SH-SY5Y (cell line): Measurements from ENCODE around the gene HELLS.

Source experiments
- GATA2 ChIP-seq: IDR thresholded peaks from 2 replicates; pipeline ENCODE4 v1.6.1; 2011; ENCODE audit warnings: mild to moderate bottlenecking, low read depth, low read length
- GATA3 ChIP-seq: IDR thresholded peaks from 2 replicates; pipeline ENCODE4 v1.6.1; 2011; ENCODE audit warnings: low read depth, mild to moderate bottlenecking, low read length, moderate library complexity

Gene HELLS

DNA sequence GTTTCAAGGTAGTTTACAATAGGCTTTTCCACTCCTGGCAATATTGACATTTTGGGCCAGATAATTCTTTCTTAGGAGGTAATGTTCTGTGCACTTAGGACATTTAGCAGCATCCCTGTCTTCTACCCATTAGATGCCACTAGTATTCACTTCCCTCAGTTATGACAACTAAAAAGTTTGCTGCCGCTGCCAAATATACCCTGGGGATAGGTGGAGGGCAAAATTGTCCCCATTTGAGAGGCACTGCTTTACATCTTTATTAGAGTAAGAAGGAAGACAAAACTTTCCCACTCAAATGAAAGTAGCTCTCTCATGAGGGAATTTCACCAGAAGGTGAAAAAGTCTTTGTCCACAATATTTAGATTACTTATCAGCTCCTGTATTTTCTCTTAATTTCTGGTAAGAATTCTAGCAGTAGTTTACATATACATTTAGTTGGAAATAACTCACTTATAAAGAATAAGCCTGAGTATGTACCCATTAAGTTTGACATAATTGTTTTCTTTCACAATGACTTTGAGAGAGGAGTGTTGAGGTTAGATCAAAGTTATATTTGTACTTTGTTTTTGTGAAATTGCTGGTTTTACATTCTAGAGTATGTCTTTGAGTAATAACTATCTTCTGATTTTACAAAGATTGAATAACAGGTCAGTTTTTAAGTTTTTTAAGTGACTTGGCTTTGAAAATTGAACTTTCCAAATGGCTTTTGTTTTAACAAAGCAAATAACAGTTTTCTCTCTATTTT is 46.0 kb downstream of the HELLS start:
- no peak for TF ChIP-seq GATA2

DNA sequence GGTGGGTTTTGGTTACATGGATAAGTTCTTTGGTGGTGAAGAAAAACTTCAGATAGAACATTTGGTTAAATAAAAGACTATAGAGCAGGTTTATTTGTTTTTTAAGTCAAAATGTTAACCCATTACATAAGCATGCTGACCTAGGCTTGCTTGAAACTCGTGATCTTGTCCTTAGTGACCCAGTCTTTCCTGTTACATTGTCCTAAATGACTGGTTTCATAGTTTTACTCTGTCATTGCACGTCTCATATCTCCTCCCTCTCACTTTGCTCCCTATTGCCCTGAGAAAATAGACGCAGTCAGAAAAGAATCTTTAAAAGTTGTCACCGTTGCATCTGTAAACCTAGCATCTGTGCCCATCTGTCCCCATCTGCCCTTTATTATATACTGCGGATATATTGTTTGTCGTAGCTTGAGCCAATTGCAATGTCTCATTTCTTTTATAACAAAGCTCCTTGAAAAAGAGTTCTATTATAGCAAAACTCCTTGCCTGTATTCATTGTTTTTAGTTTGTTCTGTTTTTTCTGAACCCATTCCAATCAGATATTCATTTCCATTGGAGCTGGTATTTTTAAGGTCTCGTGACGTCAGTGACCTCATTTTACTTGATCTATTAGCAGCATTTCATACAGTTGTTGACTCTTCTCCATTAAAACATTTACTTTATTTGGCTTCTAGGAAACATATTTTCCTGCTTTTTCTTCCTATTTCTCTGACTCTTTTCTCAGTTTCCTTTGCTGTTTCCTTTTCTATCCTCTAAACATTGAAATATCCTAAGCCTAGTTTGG is 57.3 kb downstream of the HELLS start:
- TF ChIP-seq GATA3 (no peak), GATA2 (no peak)

DNA sequence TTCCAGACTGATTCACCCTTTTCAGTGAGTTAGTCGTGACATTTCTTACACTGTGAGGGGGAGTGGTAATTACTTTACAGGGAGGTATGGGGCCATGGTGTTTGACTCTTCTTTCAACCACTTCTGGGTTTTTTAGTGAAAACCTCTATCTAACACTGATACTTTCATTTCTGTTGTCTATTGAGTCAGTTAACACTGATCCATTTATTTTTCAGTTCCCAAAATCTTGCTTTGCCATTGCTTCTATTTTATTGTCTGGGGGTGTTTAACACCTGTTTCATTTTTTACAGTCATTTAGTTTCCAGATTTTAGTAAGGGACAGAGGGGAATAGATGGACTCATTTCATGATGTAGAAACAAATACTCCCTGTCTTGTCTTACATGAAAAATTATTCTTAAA is 61.5 kb downstream of the HELLS start:
- TF ChIP-seq GATA3 (no peak), GATA2 (no peak)

DNA sequence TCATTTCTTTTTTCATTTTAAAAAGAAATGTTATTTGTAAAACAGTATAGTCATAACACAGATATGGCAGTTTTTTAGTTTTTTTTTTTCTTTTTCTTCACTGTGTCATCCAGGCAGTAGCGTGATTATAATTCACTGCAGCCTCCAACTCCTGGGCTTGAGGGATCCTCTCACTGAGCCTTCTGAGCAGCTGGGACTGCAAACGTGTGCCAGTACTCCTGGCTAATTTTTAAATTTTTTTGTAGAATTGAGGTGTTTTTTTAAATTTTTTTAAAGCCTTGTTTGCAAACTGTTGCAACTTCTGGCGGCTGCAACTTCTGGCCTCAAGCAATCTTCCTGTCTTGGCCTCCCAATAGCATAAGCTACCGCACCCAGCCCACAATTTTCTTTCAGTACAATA is 63.0 kb downstream of the HELLS start:
- no peak for TF ChIP-seq GATA2
- no peak for TF ChIP-seq GATA3

DNA sequence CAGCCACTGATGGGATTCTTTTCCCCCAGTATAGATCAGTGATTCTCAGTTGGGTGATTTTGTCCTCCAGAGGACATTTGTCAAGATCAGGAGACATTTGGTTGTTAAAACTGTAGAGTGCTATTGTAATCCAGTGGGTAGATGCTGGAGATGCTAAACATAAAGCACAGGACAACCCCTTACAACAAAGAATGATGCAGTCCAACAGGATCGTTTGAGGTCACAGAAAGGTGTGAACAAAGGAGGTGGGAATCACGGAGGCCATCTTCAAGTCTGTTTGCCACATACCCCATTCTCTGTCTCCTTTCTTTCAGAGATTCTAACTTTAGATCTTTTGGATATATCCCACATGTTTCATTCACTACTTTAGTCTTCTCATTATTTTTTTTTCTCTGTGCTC is 69.0 kb downstream of the HELLS start:
- TF ChIP-seq GATA2 (no peak), GATA3 (no peak)

DNA sequence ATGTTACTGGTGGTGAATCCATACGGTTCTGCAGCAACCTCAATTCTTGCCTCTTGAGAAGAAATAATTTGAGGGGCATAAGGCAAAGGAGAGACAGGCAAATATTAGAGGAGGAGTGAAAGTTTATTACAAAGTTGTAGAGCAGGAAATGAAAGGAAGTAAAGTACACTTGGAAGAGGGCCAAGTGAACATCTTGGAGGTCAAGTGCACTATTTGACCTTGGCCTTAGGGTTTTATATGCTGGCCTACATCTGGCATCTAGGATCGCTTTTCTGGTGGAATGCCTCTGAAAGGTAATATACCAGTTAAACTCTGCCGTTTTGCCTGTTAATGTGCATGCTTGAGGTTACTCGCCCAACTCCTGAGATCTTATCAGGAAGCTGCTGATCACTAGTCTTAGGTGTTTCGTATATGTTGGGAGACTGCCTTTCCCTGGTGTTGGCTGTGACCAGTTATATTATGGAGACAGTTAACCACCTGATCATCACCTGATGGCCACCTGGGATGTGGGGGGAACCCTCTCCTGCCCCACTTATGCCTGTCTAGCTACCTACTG is 71.9 kb downstream of the HELLS start:
- TF ChIP-seq GATA3, result no peak
- TF ChIP-seq GATA2, result no peak

DNA sequence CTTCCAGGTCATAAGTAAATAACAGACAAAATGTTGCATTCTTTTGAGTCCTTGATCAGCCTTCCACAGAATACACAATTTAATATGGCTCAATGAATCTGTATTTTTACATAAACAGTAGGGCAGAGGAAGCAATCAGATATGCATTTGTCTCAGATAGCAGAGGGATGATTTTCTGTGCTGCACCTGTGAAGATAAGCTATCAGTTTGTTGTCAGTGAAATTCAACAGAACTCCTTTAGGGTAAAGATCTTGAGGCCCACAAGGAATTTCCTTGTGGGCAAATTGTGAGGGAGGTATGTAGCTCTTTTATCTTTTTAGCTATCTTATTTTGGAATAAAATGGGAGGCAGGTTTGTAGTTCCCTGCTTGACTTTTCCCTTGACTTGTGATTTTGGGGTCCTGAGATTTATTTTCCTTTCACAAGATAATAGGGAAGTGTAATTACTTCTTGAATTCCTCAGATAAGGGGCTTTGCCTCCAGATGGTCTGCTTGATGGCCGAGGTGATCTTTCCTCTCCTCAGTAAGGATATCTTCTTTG is 77.1 kb downstream of the HELLS start:
- TF ChIP-seq GATA3 (no peak), GATA2 (no peak)

DNA sequence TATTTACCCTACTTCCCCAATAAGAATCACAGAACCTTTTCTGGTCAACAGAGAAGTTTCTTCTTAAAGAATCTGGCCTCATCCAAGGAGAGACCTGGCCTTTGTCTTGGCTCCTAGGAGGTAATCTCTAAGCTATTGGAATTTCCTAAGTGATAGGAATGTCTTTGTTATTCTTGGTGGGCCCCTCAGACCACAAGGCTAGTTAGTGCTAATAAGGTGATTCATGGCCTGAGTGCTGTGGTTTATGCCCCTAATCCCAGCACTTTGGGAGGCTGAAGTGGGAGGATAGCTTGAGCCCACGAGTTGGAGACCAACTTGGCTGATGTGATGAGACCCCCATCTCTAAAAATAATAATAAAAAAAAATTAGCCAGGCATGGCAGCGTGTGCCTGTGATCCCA is 78.0 kb downstream of the HELLS start:
- no peak for TF ChIP-seq GATA2
- TF ChIP-seq GATA3, result no peak

DNA sequence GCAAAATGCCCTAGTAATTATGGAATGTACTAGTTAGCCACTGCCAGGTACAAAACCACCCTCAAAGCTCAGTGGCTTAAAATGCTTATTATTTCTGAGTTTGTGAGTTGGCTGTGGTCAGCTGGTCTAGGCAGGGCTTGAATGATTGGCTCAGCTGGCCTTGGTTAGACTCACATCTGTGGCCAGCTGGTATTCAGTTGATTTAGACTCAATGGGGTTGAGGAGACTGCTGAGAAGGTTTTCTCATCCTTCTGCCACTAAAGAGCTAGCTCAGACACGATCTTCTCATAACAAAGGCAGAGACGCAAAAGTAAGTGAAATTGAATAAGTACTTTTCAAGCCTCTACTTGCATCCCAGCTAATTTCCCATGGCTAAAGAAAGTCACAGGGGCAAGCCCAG is 80.9 kb downstream of the HELLS start:
- TF ChIP-seq GATA3, result no peak
- TF ChIP-seq GATA2, result no peak

DNA sequence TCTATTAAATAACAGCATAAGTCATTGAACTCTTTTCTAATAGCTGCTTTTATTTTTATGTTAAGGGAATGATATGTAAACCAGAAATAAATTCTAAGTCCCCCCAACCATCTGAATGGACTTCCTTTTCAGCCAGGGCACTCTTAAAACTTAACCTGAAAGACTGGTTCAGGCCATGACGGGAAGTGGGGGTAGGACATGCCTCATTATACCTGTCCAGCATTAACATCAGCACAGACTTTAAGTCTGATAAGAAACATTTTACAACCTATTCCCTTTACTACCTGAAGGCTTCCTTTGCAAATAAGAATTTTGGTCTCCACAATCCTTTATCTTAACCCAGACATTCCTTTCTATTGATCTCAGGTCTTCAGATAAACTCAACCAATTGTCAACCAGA is 81.9 kb downstream of the HELLS start:
- TF ChIP-seq GATA3, result no peak
- no peak for TF ChIP-seq GATA2

DNA sequence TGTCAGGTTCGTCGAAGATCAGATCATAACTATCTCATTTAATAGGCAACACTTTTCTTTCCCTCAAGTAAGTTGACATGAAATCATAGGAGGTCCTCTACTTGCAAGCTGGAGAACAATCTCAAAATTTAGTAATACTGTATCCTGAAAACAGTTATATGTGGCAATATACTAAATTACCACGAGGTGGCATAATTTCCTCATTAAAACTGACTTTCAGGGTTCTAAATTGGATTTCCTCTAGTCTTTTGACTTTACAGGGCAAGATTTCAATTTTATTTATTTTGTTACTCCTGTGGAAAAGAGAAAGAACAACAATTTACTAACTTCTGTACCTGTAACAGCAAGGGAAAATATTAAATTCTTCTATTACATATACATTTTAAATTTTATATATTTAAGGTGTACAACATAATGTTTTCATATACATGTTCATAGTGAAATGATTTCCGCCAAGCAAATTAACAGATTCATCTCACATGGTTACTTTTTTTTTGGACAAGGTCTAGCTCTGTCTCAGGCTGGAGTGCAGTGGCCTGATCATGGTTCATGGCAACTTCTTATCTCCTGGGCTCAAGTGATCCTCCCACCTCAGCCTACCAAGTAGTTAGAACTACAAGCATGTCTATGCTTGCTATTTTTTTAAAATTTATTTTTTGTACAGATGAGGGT is 84.6 kb downstream of the HELLS start:
- TF ChIP-seq GATA2 (no peak), GATA3 (no peak)

DNA sequence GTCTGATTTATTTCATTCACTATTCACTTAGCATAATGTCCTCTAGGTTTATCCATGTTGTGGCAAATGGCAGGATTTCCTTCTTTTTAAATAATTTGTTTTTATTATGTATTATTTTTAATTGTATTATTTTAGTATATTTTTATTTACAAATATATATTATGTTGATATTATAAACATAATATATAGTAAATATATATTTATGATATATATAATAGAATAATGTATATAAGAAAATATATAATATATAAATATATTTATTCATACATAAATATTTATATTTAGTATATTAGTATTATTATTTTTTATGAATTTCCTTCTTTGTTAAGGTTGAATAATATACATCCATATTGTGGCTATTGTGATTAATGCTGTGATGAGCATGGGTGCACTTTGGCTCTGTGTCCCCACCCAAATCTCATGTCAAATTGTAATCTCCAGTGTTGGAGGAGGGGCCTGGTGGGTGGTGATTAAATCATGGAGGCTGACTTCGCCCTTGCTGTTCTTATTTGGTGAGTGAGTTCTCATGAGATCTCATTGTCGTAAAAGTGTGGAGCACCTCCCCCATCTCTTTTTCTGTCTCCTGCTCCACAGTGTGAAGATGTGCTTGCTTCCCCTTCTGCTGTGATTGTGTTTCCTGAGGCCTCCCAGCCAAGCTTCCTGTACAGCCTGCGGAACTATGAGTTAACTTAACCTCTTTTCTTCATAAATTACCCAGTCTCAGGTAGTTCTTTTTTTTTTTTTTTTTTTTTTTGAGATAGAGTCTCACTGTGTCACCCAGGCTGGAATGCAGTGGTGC is 85.7 kb downstream of the HELLS start:
- TF ChIP-seq GATA3 (no peak), GATA2 (no peak)

DNA sequence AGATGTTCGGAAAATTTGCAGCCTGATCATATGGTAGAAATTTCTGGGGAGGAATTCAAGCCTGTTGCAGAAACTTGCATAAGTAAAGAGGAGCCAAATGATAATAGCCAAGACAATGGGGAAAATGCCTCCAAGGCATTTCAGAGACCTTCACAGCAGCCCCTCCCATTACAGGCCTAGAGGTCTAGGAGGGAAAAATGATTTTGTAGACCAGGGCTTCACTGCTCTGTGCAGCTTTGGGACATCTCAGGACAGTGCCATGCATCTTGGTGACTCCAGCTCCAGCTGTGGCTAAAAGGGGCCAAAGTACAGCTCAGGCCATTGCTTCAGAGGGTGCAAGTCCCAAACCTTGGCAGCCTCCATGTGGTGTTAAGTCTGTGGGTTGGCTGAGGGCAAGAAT is 87.4 kb downstream of the HELLS start:
- no peak for TF ChIP-seq GATA2
- no peak for TF ChIP-seq GATA3
